KG1 (cell line): ENCODE data around the gene UST.
A peak's percentile ranks its signal among the peaks of the same experiment; 100 is the strongest.
"Not testable (repeated sequence)": the region's sequence is repeated elsewhere in the genome, so short reads cannot be mapped to it uniquely, and the experiment has no call there.

Source experiments
- DNase-seq: peaks from one replicate; lab custom pipeline; 2025; lab: John Stamatoyannopoulos, UW

The UST gene

GRCh38 chr6:148974351-148974750, 227.5 kb downstream of the UST start:
- no peak for DNase-seq

GRCh38 chr6:148978298-148978697, 231.5 kb downstream of the UST start:
- not testable (repeated sequence) for DNase-seq

- DNase-seq, result no peak
Measured at GRCh38 chr6:148979014-148979901, 232.4 kb downstream of the UST start.

- no peak for DNase-seq
Measured at GRCh38 chr6:148980234-148980633, 233.4 kb downstream of the UST start.

GRCh38 chr6:148981515-148981914, 234.7 kb downstream of the UST start:
- no peak for DNase-seq

- DNase-seq, result no peak
Measured at GRCh38 chr6:148983101-148983761, 236.4 kb downstream of the UST start.

- no peak for DNase-seq
Measured at GRCh38 chr6:148983966-148984365, 237.1 kb downstream of the UST start.

GRCh38 chr6:148984531-148985056, 237.8 kb downstream of the UST start:
- DNase-seq, result no peak

GRCh38 chr6:148985499-148985898, 238.7 kb downstream of the UST start:
- no peak for DNase-seq

- no peak for DNase-seq
Measured at GRCh38 chr6:148986608-148987007, 239.8 kb downstream of the UST start.

GRCh38 chr6:148987982-148988381, 241.2 kb downstream of the UST start:
- no peak for DNase-seq

GRCh38 chr6:148989585-148989984, 242.8 kb downstream of the UST start:
- no peak for DNase-seq

GRCh38 chr6:148990403-148990802, 243.6 kb downstream of the UST start:
- no peak for DNase-seq

- no peak for DNase-seq
Measured at GRCh38 chr6:148996815-148997214, 250.0 kb downstream of the UST start.

GRCh38 chr6:148997865-148998264, 251.0 kb downstream of the UST start:
- DNase-seq, result no peak

- no peak for DNase-seq
Measured at GRCh38 chr6:148998704-148999103, 251.9 kb downstream of the UST start.

- no peak for DNase-seq
Measured at GRCh38 chr6:148999501-148999900, 252.7 kb downstream of the UST start.

GRCh38 chr6:148999929-149000468, 253.2 kb downstream of the UST start:
- peak; percentile 41 for DNase-seq

- DNase-seq, result no peak
Measured at GRCh38 chr6:149001422-149001821, 254.6 kb downstream of the UST start.

- no peak for DNase-seq
Measured at GRCh38 chr6:149003560-149003959, 256.7 kb downstream of the UST start.

- no peak for DNase-seq
Measured at GRCh38 chr6:149004664-149005063, 257.8 kb downstream of the UST start.

- DNase-seq, result not testable (repeated sequence)
Measured at GRCh38 chr6:149006236-149006635, 259.4 kb downstream of the UST start.

GRCh38 chr6:149006671-149007070, 259.8 kb downstream of the UST start:
- DNase-seq, result no peak
